DMS153 treated with DMSO at 0.1 percent for 48 hours (cell line): ENCODE results near the gene FARSB.
"Not testable (repeated sequence)": the region's sequence is repeated elsewhere in the genome, so short reads cannot be mapped to it uniquely, and the experiment has no call there.

Experiments
- DNase-seq: peaks from one replicate; lab custom pipeline; 2025; ENCODE audit not compliant: unreplicated experiment; lab: John Stamatoyannopoulos, UW

FARSB gene

DNA sequence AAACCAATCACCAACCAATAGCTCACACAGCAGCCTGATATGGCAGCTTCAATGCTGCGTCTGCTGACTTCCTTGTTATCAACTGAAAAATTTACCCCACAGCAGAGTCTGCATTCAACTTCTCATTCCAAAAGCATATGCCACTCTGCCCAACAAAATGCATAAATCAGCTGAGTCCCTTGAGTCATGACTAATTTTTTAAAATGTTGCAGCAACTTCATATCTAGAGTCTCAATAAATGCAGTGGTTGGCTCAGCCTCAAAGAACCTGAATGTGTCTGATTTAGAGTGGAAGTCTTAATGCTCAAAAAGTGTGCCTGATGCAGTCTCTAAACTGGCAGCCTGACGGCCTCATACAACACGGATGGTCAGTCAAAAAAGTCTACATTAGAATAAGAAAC, 46.5 kb downstream of the FARSB start:
- no peak for DNase-seq

DNA sequence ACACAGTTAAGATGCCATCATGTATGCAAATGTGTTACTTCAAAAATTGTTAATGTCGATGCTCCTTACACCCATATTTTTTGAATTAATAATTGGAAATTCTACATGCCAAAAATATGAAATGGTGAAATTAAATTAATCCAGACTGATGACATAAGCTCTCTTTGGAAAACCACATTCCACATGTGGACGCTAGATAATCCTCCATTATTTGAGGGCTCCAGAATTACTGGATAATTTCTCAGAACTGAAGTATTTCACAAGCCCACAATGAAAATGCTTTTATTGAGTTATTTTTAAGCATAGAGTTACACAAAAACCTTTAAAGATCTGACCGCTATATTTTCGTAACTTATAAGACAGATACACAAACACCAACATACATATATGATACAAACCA, 47.8 kb downstream of the FARSB start:
- no peak for DNase-seq

GRCh38 chr2:222606306-222606705, 49.6 kb downstream of the FARSB start:
- no peak for DNase-seq

GRCh38 chr2:222604749-222605515, 51.0 kb downstream of the FARSB start:
- no peak for DNase-seq

DNA sequence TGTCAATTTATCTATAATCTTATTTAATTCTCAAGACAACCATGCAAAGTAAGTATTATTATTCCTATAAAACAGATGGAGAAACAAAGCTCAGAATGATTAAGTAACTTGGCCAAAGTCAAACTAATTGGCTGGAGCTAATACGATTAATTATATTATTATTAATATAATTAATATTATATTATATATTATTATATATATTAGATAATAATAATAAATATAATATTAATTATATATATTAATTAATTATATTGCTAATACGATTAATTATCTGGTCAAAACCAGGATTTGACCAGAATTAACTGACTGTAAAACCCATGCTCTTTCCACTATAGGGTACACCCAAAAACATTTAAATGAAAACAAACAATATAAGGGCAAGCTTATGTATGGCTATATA, 52.4 kb downstream of the FARSB start:
- DNase-seq = no peak

- DNase-seq = no peak
These were observed 57.3 kb downstream of the FARSB start for GRCh38 chr2:222598611-222599010.

GRCh38 chr2:222595581-222595980, 60.3 kb downstream of the FARSB start:
- DNase-seq = no peak

DNA sequence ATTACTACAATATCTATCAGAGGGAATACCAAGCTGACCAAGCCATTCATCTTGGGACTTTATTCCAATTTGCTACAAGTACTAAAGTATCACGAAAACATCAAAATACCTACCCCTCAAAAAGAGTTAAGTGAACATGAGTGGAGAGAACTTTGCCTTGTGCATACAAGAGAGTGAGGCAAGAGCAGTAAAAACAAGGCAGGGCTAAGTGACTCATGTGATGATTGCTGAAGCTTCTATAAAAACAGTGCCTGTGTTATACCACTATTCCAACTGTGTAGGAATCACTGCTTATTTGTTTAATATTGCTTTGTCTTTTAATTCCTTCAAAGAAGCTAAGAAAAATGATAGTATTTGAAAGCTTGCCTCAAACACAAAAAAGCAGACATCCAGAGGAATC, 61.2 kb downstream of the FARSB start:
- DNase-seq = no peak

- no peak for DNase-seq
These were observed 63.7 kb downstream of the FARSB start for GRCh38 chr2:222592176-222592575.

DNA sequence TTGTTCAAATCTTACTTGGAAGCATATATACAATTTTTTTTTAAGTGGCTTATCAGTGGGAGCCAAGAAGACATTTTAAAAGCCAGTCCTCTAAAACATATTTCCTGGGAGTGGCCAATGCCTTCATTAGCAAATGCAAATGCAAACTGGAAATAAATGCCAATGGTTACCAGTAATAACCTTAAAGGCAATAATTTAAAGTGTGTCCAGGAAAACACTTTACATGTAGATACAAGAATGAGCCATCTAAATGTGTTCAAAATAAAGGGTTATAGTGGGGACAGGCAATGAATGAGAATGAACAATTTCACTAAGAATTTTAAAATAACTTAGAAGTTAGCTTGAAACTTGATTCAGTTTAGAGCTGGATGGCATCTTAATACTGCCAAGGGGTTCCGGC, 64.2 kb downstream of the FARSB start:
- DNase-seq = no peak

DNA sequence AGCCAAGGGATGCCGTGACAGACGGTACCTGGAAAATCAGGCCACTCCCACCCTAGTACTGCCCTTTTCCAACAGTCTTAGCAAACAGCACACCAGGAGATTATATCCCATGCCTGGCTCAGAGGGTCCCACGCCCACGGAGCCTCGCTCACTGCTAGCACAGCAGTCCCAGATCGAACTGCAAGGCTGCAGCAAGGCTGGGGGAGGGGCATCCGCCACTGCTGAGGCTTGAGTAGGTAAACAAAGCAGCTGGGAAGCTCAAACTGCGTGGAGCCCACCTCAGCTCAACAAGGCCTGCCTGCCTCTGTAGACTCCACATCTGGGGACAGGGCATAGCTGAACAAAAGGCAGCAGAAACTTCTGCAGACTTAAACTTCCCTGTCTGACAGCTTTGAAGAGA, 71.3 kb downstream of the FARSB start:
- not testable (repeated sequence) for DNase-seq

DNA sequence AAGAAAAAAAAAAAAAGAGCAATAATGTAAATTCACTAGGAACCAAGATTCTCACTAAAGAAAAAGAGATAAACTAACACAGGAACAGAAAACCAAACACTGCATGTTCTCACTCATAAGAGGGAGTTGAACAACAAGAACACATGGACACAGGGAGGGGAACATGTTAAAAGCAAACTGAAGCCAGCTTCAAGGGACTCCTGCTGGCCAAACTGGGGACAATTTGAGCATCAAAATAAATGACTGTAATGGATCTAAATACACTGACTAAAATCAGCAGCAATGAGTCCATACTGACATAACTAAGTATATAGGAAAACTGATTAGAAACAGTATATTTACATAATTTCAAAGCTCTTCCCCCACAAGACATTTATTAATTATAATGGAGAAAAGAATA, 73.0 kb downstream of the FARSB start:
- DNase-seq = no peak

- no peak for DNase-seq
These were observed 78.6 kb downstream of the FARSB start for GRCh38 chr2:222577341-222577740.

- DNase-seq = no peak
These were observed 79.5 kb downstream of the FARSB start for GRCh38 chr2:222576171-222577081.

- DNase-seq = no peak
These were observed 80.3 kb downstream of the FARSB start for GRCh38 chr2:222575618-222576017.

- no peak for DNase-seq
These were observed 83.1 kb downstream of the FARSB start for GRCh38 chr2:222572751-222573174.

DNA sequence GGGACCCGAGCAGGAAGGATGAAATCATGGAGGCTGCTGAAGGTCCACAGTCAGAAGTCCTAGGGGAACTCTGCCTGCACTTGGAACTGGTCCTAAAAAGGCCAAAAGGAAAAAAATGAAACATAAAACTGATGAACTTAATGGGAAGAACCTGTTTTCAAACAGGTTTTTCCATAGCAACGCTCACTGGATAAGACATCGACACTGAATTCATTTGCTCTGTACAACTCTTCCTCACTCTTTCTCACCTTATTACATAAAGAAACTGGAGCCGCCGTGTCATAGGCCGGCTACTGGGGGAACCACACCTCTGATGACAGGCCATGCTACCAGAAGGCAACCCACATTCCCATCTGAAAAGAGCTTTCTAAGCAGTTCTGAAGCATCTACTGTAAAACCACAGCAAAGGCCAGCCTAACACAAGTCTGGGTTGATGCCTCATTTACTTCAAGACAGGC, 83.6 kb downstream of the FARSB start:
- no peak for DNase-seq

GRCh38 chr2:222569826-222570225, 86.1 kb downstream of the FARSB start:
- no peak for DNase-seq

DNA sequence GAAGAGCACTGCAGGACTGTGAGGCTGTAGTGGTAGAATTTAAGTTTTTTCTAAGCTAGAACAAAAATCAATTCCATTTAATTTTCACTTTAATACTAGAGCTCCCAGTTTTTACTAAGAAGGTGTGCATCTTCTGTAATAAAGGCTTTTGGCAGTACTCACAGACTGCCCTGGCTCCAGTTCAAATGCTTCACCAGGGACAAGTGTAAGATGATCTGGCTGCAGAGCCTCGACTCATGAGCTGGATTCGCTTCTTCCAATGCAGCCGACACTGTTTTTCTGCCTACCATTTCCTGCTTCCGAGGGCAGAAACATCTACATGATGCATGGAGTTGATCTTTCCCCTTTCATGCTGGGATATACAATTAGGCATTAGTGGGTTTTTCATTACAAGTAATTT, 87.0 kb downstream of the FARSB start:
- peak; percentile 72 for DNase-seq

DNA sequence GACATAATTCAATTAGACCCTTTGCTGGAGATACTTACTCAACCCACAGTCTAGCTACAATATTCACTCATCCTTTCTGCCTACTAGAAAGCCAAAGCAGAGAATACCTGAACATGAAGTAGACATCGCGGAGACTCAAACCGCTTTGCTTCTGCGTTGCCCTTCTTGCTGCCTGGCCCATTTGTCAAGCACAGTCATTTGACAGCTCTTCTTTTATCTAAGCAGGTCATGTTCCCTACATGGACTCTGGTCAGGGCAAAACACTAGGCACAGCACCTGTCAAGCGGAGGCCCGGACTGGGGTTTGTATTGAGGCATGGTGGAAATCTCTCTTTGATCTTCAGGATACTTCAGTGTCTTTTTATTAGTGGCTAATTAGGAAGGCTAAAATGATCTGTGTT, 89.7 kb downstream of the FARSB start:
- DNase-seq = no peak

DNA sequence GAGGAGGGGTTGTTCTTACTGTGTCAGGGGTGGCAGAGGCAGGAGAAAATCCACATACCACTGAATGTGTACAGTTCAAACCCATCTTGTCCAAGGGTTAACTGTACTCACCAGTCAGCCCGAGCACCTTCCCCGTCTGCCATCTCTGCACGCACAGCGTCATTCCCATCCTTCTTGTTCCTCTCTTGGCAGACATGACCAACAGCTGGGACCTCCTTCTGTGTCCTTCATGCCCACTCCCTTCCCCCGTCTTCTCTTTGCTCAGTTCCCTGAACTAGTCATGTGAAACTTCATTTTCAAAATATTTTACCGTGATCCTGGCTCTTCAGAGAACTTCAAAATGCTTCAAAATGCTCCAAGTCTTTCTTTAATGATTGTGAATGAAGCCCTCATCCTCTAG, 92.0 kb downstream of the FARSB start:
- DNase-seq = no peak

GRCh38 chr2:222563106-222563718, 92.7 kb downstream of the FARSB start:
- no peak for DNase-seq
